Measurements from ENCODE around the gene C3orf20.

DNA sequence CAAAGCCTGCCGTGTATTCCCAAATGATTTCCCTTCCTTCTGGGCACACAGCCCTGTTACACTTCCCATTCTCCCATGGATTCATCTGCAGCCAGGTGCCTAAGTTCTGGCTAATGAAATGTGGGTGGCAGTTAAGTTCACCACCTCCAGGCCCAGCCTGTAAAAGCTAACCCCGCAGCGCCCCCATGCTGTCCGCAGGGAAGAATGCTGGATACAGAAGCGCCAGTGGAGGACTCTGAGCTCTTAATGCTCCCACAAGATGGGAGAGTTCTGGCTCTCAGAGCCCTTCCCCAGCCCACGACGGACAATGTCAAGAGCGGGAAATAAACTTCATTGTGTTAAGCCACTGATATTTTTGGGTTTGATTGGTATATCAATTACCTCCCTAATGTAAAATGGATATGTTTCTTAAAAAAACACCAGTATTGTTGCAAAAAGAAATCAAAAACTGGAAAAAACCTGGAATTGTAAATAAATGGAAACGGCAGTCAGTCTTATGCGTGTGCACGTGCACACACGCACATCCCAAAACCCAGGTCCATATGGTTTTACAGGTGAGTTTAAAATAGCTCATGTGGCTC lies 106.1 kb downstream of the C3orf20 start:
- TF ChIP-seq, protein P1, sequence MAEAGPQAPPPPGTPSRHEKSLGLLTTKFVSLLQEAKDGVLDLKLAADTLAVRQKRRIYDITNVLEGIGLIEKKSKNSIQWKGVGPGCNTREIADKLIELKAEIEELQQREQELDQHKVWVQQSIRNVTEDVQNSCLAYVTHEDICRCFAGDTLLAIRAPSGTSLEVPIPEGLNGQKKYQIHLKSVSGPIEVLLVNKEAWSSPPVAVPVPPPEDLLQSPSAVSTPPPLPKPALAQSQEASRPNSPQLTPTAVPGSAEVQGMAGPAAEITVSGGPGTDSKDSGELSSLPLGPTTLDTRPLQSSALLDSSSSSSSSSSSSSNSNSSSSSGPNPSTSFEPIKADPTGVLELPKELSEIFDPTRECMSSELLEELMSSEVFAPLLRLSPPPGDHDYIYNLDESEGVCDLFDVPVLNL (CRISPR knock-in tag; IDR thresholded peaks at IDR 0.05; ENCODE audit: borderline replicate concordance, low read depth), result no peak
- TF ChIP-seq ZNF219 (CRISPR knock-in tag; IDR thresholded peaks at IDR 0.05; ENCODE audit: borderline replicate concordance), result no peak
- TF ChIP-seq, protein P2, sequence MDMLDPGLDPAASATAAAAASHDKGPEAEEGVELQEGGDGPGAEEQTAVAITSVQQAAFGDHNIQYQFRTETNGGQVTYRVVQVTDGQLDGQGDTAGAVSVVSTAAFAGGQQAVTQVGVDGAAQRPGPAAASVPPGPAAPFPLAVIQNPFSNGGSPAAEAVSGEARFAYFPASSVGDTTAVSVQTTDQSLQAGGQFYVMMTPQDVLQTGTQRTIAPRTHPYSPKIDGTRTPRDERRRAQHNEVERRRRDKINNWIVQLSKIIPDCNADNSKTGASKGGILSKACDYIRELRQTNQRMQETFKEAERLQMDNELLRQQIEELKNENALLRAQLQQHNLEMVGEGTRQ (CRISPR knock-in tag; IDR thresholded peaks at IDR 0.05), result no peak
- TF ChIP-seq, protein P3, sequence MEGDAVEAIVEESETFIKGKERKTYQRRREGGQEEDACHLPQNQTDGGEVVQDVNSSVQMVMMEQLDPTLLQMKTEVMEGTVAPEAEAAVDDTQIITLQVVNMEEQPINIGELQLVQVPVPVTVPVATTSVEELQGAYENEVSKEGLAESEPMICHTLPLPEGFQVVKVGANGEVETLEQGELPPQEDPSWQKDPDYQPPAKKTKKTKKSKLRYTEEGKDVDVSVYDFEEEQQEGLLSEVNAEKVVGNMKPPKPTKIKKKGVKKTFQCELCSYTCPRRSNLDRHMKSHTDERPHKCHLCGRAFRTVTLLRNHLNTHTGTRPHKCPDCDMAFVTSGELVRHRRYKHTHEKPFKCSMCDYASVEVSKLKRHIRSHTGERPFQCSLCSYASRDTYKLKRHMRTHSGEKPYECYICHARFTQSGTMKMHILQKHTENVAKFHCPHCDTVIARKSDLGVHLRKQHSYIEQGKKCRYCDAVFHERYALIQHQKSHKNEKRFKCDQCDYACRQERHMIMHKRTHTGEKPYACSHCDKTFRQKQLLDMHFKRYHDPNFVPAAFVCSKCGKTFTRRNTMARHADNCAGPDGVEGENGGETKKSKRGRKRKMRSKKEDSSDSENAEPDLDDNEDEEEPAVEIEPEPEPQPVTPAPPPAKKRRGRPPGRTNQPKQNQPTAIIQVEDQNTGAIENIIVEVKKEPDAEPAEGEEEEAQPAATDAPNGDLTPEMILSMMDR (IDR thresholded peaks at IDR 0.05), result peak; percentile 57
- no peak for TF ChIP-seq ETV6 (CRISPR knock-in tag; IDR thresholded peaks at IDR 0.05)
- TF ChIP-seq, protein P4, sequence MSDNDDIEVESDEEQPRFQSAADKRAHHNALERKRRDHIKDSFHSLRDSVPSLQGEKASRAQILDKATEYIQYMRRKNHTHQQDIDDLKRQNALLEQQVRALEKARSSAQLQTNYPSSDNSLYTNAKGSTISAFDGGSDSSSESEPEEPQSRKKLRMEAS (CRISPR knock-in tag; IDR thresholded peaks at IDR 0.05), result no peak
- TF ChIP-seq ZNF281 (CRISPR knock-in tag; IDR thresholded peaks at IDR 0.05), result no peak
- no peak for TF ChIP-seq FOXJ3 (CRISPR knock-in tag; IDR thresholded peaks at IDR 0.05; ENCODE audit: borderline replicate concordance)
- no peak for TF ChIP-seq ATF2 (CRISPR knock-in tag; IDR thresholded peaks at IDR 0.05; ENCODE audit: borderline replicate concordance, low read depth)

Data from WTC11 (cell line).